Activated T-cell treated with anti-CD3 and anti-CD28 coated beads for 24 hours (primary cell): ENCODE measurements around the gene PLPPR5.

Experiments
- DNase-seq: peaks from one replicate; pipeline ENCODE4 v3.0.0-alpha.2; 2020; ENCODE audit warnings: low read depth

Gene PLPPR5

DNA sequence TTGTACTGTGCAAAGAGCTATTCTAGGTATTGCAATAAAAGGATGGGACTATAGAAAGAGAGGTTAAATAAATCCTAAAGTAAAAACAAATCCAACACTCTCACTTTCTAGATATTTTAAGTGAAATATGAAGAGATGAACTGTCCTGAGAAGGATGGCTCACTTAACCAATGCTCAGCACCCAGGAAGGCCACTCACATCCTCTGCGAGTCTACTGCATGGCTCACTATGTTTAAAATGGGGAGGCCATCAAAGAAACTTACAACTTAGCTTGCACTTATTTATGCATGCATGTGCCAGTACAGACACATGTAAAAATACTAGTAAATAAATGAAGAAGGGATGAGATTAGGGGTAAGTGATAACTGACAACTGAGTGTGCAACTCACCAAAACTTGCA is 37.5 kb downstream of the PLPPR5 start:
- no peak for DNase-seq

GRCh38 chr1:98965394-98965793 is 39.3 kb downstream of the PLPPR5 start:
- DNase-seq, result no peak

DNA sequence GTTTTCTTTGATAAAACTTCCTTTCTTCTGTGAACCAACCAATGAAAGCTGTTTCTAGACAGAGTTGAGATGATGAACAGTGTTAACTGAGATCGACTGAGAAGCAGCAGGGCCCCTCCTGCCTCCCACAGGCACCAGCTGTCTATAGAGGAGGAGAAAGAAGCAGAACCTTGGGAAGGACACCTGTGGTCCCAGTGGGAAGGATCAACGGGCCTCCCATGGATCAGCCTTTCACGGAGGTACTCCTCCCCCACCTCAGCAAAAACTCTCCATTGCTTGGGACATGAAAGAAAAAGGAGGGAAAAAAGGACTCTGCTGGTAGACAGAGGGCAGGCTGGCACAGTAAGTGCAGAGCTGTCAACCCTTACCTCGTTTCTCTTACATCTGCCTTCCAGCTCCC is 40.5 kb downstream of the PLPPR5 start:
- no peak for DNase-seq

DNA sequence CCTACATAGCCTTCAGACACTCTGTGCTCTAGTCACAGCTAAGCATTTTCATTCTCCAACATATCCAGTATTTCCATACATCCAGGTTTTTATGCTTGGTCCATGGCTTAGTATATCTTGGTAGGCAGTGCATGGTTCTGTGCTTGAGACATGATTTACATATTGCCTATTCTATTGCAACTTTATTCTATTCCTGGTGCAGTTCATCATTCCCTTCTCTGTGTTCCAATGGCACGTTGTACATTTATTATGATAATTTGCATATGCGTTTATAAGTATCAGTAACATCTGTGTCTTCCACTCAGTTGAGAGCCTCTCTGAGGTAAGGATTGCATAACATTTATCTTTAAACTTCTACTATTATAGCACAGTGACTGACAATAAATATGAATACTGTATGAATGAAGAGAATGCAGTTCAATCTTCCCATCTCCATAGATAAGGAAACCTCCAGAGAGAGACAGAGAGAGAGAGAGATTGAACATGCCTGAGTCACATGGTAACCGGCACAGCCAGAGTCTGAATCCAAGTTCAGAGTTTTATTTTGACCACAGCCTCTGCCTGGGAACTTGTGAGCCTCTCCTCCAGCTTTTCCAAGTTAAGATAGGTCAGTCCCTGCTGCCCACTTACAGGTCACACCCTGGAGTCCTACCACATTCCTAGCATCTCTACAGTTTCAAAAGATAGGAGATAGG is 41.5 kb downstream of the PLPPR5 start:
- DNase-seq, result no peak

DNA sequence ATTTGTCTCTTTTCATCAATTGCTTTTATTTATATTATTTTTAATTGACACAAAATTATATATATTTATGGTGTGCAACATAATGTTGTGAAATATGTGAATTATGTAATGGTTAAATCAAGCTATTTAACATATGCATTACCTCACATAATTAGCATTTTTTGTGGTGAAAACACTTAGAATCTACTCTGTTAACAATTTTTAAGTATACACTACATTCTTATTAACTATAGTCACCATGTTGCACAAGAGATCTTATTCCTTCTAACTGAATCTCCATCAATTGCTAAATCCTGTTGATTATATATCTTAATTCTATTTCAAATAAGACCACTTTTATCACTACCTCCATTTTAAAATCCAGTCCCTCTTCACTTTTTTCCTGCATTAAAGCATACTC is 42.5 kb downstream of the PLPPR5 start:
- no peak for DNase-seq

- DNase-seq, result no peak
Observed at GRCh38 chr1:98949621-98950020, 55.0 kb downstream of the PLPPR5 start.

- DNase-seq, result no peak
Observed at GRCh38 chr1:98949166-98949565, 55.5 kb downstream of the PLPPR5 start.

DNA sequence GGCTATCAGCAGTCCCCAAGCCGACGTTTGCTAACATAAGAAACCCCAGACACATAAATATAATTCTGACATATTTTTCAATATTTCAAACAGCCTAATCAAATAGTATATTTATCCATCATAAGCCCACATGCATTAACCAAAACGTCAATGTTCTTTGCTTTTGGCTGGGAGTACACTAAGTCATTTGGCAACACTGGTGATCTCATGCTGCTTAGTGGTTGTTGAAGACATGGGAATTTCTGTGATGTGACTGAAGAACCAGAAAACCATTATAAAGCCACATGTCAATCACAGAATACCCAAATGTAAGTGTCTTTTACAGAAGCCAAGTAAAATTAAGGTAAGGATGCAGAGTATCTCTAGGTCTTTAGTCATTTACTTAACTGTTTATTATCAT is 57.6 kb downstream of the PLPPR5 start:
- no peak for DNase-seq

DNA sequence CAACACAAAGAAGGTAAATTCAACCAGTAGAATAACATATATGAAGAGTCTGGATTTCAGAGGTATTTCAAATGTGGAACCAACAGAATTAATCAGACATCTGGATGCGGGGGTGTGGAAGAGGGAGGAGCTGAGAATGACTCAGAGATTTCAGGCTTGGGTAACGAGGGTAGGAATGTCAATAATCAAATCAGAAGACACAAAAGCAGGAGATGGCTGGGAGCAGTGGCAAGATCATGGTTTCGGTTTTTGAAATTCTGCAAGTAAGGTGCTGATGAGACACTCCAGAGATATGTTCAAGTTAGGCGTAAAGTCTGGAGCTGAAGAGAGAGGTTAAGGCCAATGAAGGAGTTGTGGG is 64.0 kb downstream of the PLPPR5 start:
- DNase-seq, result peak; percentile 10

GRCh38 chr1:98940069-98940721 is 64.5 kb downstream of the PLPPR5 start:
- no peak for DNase-seq

GRCh38 chr1:98939471-98939870 is 65.2 kb downstream of the PLPPR5 start:
- DNase-seq, result no peak

DNA sequence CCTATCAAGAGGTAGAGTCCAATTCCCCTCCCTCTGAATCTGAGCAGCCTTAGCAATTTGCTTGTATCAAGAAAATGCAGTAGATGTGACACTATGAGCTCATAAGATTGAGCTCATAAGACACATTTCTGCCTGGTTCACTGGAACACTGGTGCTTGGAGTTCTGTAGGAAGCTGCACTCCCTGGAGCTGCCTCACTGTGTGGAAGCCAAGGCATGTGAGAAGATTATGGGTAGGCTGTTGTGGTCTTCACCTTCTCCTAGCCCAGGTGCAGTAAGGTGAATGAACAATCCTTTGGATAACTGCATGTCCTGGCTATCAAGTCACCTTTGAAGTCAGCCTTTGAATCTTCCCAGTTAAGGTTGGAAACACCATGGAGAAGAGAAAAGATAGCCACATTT is 67.3 kb downstream of the PLPPR5 start:
- DNase-seq, result no peak

DNA sequence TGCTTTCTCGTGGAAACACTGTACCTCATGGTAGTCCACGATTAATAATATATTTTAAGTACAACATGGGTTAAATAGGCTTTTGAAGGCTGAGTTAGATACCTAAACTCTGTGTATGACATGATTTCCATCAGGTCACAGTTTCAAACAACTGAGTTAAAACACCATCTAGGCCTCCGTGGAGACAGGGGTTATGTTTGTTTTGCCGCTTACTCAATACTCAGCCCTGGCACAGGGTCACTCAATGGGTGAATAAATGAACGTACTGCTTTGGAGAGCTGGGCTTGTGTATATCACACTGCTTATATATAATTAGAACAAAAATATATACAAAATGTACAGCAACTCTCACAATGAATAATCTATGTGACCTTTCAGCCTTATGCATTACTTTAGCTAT is 72.5 kb downstream of the PLPPR5 start:
- no peak for DNase-seq

DNA sequence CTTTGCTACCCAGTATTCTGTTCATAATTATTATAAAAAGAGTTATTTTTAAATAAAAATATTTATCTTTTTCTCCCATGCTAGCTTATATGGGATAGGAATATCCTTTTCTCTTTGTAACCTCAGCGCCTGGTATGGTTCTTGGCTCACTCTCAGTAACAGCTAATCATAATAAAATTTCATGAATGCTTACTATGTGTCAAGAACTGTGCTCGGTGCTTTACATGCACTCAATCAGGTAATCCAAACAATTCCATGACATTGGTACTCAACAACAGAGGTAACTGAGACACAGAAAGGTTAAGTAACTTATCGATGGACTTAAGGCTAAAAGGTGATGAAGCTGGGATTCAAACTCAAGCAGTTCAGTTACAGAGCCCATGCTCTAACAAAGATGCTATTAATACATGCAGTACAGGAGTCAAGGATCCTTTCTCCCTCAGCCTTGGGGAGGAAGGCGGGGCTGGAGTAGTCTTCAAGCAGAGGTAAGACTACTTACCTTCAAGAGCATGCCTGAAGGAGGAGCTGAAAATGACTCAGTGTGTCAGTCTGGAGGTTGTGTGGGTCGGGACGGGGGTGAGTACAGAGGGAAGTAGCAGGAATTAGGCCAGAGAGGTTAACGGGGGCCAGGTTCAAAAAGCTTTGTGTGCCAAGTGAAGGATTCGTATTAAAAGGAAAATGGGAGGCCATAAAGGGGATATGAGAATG is 73.4 kb downstream of the PLPPR5 start:
- no peak for DNase-seq

DNA sequence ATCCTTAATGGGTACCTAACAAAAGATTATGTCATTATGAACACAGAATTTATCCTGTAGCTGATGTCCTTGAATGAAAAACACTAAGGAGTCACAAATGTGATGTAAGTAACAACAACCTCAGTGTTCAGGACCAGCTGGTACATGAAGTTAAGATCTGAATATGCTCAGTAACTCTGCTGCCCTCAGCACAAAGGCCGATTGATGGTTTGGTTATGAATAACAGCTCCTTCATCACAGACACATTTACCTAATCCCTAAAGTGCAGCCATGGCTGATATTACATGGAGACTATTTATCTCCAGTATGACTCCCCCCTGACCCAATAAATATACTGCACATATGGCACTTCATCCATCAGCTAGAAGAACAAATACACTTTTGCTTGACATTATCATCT is 75.2 kb downstream of the PLPPR5 start:
- DNase-seq, result no peak

DNA sequence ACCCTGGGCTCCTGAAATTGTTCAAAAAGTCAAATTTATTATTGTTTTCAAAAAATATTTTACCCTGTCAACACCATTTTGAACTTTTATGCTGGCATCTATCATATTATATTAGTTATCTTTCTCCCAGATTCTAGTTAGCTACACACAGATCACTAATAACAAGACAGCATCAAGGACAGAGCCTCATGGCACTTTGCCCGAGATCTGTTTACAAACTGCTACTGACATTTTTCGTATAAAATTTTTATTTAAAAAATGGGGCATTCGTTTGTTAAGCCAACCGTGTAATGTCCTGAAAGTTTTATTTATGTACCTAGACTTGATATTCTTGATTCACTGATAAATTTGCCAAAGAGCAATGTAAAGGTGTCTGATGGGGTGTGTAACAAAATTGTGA is 78.1 kb downstream of the PLPPR5 start:
- no peak for DNase-seq

- DNase-seq, result no peak
Observed at GRCh38 chr1:98924977-98925376, 79.7 kb downstream of the PLPPR5 start.

DNA sequence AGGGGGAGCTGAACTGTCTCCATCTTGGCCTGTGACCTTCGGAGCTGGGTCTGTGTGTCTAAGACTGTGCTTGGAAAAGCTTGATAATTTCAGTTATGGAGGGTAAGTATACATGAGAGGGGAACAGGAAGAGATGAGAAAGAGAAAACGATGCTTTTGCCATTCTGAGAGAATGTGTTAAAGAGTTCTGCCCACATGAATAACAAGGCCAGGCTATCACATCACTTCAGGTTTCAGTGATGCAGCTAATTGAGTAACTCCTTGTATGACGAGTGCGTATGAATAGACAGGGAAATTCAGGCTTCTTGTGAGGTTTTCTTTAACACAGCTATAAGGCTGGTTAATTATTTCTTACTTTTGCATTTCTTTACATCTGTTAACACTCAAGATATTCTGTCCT is 81.0 kb downstream of the PLPPR5 start:
- no peak for DNase-seq

DNA sequence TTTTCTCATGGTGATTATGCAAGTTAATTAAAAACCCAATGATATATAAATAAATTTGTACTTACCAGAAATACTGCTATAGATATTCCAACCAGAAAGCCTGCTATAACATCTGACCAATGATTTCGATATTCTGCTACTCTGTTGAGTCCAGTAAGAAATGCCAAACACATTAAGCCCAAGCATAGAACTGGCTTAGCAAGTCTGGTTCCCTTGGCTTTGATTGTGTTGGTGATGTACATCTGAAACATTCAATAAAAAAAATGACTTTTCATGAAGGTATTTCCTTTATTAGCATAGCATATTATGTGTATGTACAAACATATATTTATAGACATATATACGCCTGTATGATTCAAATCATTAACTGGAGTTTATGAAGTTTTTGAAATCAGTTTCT is 82.8 kb downstream of the PLPPR5 start:
- DNase-seq, result no peak

- no peak for DNase-seq
Observed at GRCh38 chr1:98920441-98921110, 84.1 kb downstream of the PLPPR5 start.

- DNase-seq, result no peak
Observed at GRCh38 chr1:98919652-98920051, 85.0 kb downstream of the PLPPR5 start.

DNA sequence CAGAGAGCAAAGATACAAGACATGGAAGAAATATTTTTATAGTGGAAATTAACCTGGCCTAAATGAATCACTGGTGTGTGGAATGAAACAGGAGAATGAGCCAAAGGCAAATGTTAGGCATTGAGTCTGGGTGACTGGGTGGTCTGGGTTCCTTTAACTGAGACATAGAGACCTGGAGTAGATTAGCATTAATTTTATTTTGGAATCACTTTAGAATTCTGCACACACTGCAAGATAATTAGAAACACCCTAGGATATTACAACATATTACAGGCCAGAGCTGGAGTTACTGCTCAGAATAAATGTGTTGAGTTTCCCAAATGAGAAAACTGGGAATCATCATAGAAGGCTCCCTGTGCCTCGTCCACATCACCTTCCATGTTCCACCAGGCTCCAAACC is 85.5 kb downstream of the PLPPR5 start:
- no peak for DNase-seq

DNA sequence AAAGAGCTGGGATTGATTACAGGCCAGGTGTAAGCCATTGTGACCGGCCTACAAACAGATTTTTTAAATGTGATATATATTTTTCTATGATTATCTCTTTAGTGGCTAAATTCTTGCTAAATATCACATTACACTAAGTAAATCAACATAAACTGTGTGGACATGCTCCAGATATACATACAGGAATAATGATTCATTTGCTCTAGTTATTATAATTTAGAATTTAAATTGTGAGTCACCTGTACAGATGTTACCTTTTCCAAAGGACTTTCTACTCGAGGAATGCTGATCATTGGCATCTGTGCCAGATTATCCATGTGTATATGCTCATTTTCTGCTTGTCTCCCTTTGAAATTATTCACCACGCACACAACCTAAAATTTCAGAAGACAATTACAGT is 90.1 kb downstream of the PLPPR5 start:
- no peak for DNase-seq
